ENCODE data around the gene GNAO1.

Gene GNAO1

GRCh38 chr16:56269281-56269680 is 78.0 kb downstream of the GNAO1 start:
- no peak for TF ChIP-seq CTCF (conservative IDR thresholded peaks at IDR 0.05; ENCODE audit: low read depth)
- POLR2A ChIA-PET (ENCODE audit: low non-redundant PET) = no interaction called here

GRCh38 chr16:56269811-56270684 is 78.8 kb downstream of the GNAO1 start:
- TF ChIP-seq CTCF (conservative IDR thresholded peaks at IDR 0.05; ENCODE audit: low read depth) = no peak
- CTCF ChIA-PET = interaction anchor here (0.5 to 1.0 kb wide), 4 partner anchors 12 to 1360 kb away, joined by 3 read pairs; no protein-coding TSS in a partner anchor
- POLR2A ChIA-PET (ENCODE audit: low non-redundant PET) = no interaction called here
- no peak overlapping the region for H3K27ac ChIP-seq
- DNase-seq (ENCODE audit: low spot score) = no peak

More at GRCh38 chr16:56269281-56269680, 78.0 kb downstream of the GNAO1 start:
- DNase-seq (ENCODE audit: low spot score) = no peak
- H3K27ac ChIP-seq = no peak overlapping the region
- CTCF ChIA-PET = no interaction called here

GRCh38 chr16:56270828-56271227 is 79.5 kb downstream of the GNAO1 start:
- TF ChIP-seq CTCF (conservative IDR thresholded peaks at IDR 0.05; ENCODE audit: low read depth) = no peak
- H3K27ac ChIP-seq = no peak overlapping the region
- ChIA-PET CTCF (interaction anchor here (0.5 kb wide), 1 partner anchor 1359 kb away, joined by 3 read pairs; no protein-coding TSS in a partner anchor), POLR2A (ENCODE audit: low non-redundant PET) (no interaction called here)
- no peak for DNase-seq (ENCODE audit: low spot score)

- no peak overlapping the region for H3K27ac ChIP-seq
- ChIA-PET POLR2A (ENCODE audit: low non-redundant PET) (no interaction called here), CTCF (interaction anchor here (0.9 kb wide), 1 partner anchor 9 kb away, joined by 5 read pairs; no protein-coding TSS in a partner anchor)
- DNase-seq (ENCODE audit: low spot score) = no peak
- no peak for TF ChIP-seq CTCF (conservative IDR thresholded peaks at IDR 0.05; ENCODE audit: low read depth)
Measured at GRCh38 chr16:56272583-56272894, 81.2 kb downstream of the GNAO1 start.

- DNase-seq (ENCODE audit: low spot score) = no peak
- ChIA-PET CTCF (interaction anchor here (0.8 kb wide), 1 partner anchor 12 kb away, joined by 3 read pairs; no protein-coding TSS in a partner anchor), POLR2A (ENCODE audit: low non-redundant PET) (no interaction called here)
- H3K27ac ChIP-seq = no peak overlapping the region
- TF ChIP-seq CTCF (conservative IDR thresholded peaks at IDR 0.05; ENCODE audit: low read depth) = no peak
Measured at GRCh38 chr16:56273615-56274014, 82.3 kb downstream of the GNAO1 start.

- ChIA-PET CTCF (interaction anchor here (0.8 kb wide), 1 partner anchor 12 kb away, joined by 3 read pairs; no protein-coding TSS in a partner anchor), POLR2A (ENCODE audit: low non-redundant PET) (no interaction called here)
- no peak for DNase-seq (ENCODE audit: low spot score)
- no peak for TF ChIP-seq CTCF (conservative IDR thresholded peaks at IDR 0.05; ENCODE audit: low read depth)
- H3K27ac ChIP-seq = no peak overlapping the region
Measured at GRCh38 chr16:56274369-56274768, 83.1 kb downstream of the GNAO1 start.

Measured in RWPE1 (cell line).